Gastroesophageal sphincter (tissue), 4 donors: ENCODE measurements around the gene VAV2. TPM values are rescaled to one million over a fixed set of nuclear protein-coding genes. Genes with fewer than 3 reads are reported as not detected.

ENCODE experiments used
- ATAC-seq: fragments of 150-250 bp; one replicate; pipeline ENCODE4 v1.9.1; 2016; ENCODE audit warnings: mild to moderate bottlenecking, moderate library complexity
- H3K27ac ChIP-seq, 4 donors: fragments of 200-600 bp; sonication (generic) in 3 of 4; 1 replicate in 3 of 4; 2 replicates in 1 of 4; pipeline ENCODE4 v1.5.1; 2016 to 2019
- H3K27me3 ChIP-seq: fragments of 200-600 bp; sonication (generic); one replicate; pipeline ENCODE4 v1.5.1; 2019
- H3K36me3 ChIP-seq, 2 donors: fragments of 200-600 bp; sonication (generic); one replicate each; pipeline ENCODE4 v1.5.1; 2019; ENCODE audit warnings: control low read depth in 1 of 2
- H3K4me1 ChIP-seq, 3 donors: fragments of 200-600 bp; sonication (generic); 1 replicate in 2 of 3; 2 replicates in 1 of 3; pipeline ENCODE4 v1.5.1; 2016 to 2019; ENCODE audit warnings: control low read depth in 2 of 3
- H3K4me3 ChIP-seq, 2 donors: fragments of 200-600 bp; sonication (generic); one replicate each; pipeline ENCODE4 v1.5.1; 2019; ENCODE audit warnings: mild to moderate bottlenecking in 1 of 2, moderate library complexity in 1 of 2
- H3K9me3 ChIP-seq, 3 donors: fragments of 200-600 bp; sonication (generic); one replicate each; pipeline ENCODE4 v1.5.1; 2017 to 2019; ENCODE audit warnings: control low read depth in 2 of 3
- EP300 ChIP-seq: sonication (generic); formaldehyde crosslinking; IDR thresholded peaks from one replicate; pipeline ENCODE4 v1.6.1; 2017; ENCODE audit warnings: antibody characterized with exemption, mild to moderate bottlenecking
- POLR2A ChIP-seq, 2 donors: fragments of 450-650 bp; IDR thresholded peaks; one replicate each; pipeline ENCODE4 v1.6.1; 2017; ENCODE audit warnings: antibody characterized with exemption in 2 of 2, mild to moderate bottlenecking in 2 of 2, moderate library complexity in 1 of 2
- POLR2AphosphoS5 ChIP-seq: sonication (generic); formaldehyde crosslinking; IDR thresholded peaks from one replicate; pipeline ENCODE4 v1.6.1; 2017; ENCODE audit warnings: antibody characterized with exemption
- WGBS, 2 donors: methylation state at CpG; one replicate each; pipeline ENCODE4 v1.1.5; 2018; ENCODE audit warnings: low coverage in 1 of 2; 5-methylcytosine and 5-hydroxymethylcytosine counted together
- total RNA-seq, 4 donors: library from RNA; depleted of rRNA; stranded (reverse); fragments of >200 nt; gene quantifications; one replicate each; pipeline ENCODE4 v1.1.0, GENCODE V29; 2016
- TF ChIP-seq, protein P1 (sequence below), 4 experiments: fragments of 200-600 bp in 2 of 4; fragments of 450-650 bp in 2 of 4; sonication (generic) in 1 of 4; IDR thresholded peaks; one replicate each; pipeline ENCODE4 v1.5.1; 2017 to 2019; ENCODE audit warnings: antibody characterized with exemption in 4 of 4, mild to moderate bottlenecking in 2 of 4, moderate library complexity in 2 of 4

Gene VAV2
- total RNA-seq, 4 donors from 2014 or later: 7.7 to 16.8 (median 8.9) TPM

DNA sequence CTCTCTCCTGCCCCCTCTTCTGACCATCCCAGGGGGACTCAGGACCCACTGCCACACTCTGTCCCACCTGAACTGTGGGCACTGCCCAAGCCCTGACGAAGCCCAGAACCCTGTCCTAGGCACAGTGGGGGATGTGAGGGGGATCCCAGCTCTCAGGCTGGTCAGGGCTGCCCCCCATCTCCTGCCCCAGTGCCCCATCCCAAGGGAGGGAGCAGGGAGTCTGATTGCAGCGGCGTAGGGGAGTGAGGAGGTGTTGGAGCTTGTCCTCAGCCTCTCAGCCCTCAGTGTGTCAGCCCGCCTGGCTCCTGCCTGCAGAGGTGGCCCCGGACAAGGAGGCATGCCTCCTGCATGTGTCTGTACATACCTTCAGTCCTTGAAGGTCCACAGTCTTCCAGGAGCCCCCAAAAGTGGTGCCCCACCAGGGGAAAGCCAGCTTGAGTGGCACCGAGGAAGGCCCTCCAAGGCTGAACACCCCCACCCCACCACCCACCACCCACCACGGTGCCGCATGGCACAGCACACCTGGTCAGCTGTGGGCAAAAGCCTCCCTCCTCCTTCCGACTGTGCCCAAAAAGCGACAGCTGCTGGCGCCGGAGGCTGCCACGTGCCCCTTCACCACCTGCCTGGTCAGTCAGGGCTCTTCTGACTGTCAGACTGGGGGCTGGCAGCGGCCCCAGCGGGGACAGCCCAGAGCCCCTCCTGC, 254.9 kb downstream of the VAV2 start:
- TF ChIP-seq EP300 (no peak), POLR2A (IDR thresholded peaks at IDR 0.05) (no peak), POLR2AphosphoS5 (no peak)
- TF ChIP-seq, protein P1, sequence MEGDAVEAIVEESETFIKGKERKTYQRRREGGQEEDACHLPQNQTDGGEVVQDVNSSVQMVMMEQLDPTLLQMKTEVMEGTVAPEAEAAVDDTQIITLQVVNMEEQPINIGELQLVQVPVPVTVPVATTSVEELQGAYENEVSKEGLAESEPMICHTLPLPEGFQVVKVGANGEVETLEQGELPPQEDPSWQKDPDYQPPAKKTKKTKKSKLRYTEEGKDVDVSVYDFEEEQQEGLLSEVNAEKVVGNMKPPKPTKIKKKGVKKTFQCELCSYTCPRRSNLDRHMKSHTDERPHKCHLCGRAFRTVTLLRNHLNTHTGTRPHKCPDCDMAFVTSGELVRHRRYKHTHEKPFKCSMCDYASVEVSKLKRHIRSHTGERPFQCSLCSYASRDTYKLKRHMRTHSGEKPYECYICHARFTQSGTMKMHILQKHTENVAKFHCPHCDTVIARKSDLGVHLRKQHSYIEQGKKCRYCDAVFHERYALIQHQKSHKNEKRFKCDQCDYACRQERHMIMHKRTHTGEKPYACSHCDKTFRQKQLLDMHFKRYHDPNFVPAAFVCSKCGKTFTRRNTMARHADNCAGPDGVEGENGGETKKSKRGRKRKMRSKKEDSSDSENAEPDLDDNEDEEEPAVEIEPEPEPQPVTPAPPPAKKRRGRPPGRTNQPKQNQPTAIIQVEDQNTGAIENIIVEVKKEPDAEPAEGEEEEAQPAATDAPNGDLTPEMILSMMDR (IDR thresholded peaks at IDR 0.05): no peak
- H3K27me3 ChIP-seq: no peaks in the 10 kb centered on the region
- no peak overlapping the region for H3K27ac ChIP-seq
- 40% methylated on average over 2 of the region's 15 CpGs; no CpG with 5 or more reads in 1 of the 2 donors for WGBS, 2 donors
- no peak for ATAC-seq
- H3K4me1 ChIP-seq: peaks cover 0 to 18% (median 0%) of the 10 kb centered on the region in 3 donors
- H3K4me3 ChIP-seq: peak overlapping the region in 1 of 2 donors; percentile 48
- no peaks in the 10 kb centered on the region for H3K36me3 ChIP-seq
- no peaks in the 10 kb centered on the region for H3K9me3 ChIP-seq

DNA sequence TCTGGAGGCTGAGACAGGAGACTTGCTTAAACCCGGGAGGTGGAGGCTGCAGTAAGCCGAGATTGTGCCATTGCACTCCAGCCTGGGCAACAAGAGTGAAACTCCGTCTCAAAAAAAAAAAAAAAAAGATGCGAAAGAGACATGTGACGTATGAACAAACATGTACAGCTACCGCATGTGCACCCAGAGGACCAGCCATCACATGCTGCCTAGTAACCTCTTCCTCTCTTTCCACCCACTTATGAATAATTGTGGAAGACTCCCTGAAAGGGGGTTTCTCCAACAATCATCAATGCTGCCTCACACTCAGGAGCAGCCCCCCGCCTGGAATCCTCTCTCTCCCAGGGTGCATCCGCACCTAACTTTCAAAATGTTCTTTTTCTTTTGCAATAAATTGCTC, 256.2 kb downstream of the VAV2 start:
- no peaks in the 10 kb centered on the region for H3K36me3 ChIP-seq
- H3K4me3 ChIP-seq: no peak overlapping the region
- H3K27ac ChIP-seq: no peak overlapping the region
- no peak for ATAC-seq
- H3K27me3 ChIP-seq: no peaks in the 10 kb centered on the region
- no peaks in the 10 kb centered on the region for H3K9me3 ChIP-seq
- WGBS, 2 donors: 85 to 100% methylated on average over 4 to 6 of the region's 8 CpGs
- H3K4me1 ChIP-seq: peaks cover 0 to 18% (median 0%) of the 10 kb centered on the region in 3 donors
- no peak for TF ChIP-seq EP300
- TF ChIP-seq POLR2AphosphoS5: no peak
- TF ChIP-seq, protein P1 (IDR thresholded peaks at IDR 0.05): no peak
- TF ChIP-seq POLR2A (IDR thresholded peaks at IDR 0.05): no peak

DNA sequence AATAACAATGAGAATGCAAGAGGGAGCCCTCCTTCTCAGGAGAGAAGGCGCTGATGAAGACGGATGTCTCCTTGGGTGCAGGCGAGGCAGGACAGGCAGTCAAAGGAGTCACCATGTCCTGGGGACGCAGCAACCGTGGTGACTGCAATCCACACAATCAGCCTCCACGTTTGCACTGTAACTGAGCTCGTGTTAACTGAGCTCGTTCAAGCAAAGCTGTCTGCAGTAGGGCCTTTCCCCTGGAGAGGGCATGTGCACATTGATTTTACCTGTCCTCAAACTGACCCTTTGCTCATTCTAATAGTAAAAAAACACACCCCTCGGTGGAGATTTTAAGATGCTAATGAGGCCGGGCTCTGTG, 256.7 kb downstream of the VAV2 start:
- WGBS, 2 donors: 54 to 80% methylated on average over 1 to 8 of the region's 10 CpGs
- no peak overlapping the region for H3K27ac ChIP-seq
- H3K4me1 ChIP-seq: peaks cover 0 to 18% (median 0%) of the 10 kb centered on the region in 3 donors
- ATAC-seq: no peak
- H3K9me3 ChIP-seq: no peaks in the 10 kb centered on the region
- H3K27me3 ChIP-seq: no peaks in the 10 kb centered on the region
- H3K4me3 ChIP-seq: no peak overlapping the region
- TF ChIP-seq EP300 (no peak), POLR2AphosphoS5 (no peak), POLR2A (IDR thresholded peaks at IDR 0.05) (no peak)
- TF ChIP-seq, protein P1 (IDR thresholded peaks at IDR 0.05): no peak
- no peaks in the 10 kb centered on the region for H3K36me3 ChIP-seq

DNA sequence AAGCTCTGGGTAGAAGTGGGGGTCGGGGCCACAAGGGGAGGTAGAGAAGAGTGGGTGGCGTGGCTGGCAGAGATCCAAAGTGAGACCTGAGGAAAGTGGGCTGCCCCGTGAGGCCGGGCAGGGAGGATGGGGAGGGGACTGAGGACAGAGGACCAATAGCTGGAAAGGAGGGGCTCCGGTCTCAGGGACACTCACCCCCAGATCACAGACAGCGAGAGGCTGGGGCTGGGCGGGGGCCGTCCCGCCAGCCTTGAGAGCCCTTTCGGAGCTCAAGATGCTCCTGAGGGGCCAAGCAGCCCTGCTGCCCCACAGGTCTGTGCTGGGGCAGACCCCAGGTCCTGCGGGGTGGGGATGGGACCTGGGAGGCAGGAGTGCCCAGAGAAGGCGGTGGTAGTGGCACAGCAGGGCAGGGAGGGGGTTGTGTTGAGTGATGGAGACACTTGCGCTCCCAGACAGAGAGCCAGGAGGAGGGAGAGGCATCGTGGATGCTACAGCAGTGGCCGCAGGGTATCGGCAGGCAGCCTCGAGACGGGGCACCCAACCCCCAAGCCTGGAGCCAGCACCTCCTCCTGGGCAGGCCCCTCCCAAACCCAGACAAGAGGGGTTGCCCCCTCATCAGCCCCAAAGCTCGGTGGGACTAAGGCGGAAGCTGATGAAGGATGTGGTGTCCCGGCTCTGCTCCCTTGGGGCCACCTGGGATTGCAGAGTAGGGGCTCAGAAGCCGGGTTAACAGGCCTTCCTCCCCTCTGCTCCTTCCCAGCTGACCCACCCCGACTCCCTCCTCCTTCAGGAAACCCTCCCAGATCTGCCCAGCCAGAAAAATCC, 257.3 kb downstream of the VAV2 start:
- Histone ChIP-seq H3K4me3 (no peak overlapping the region), H3K9me3 (no peaks in the 10 kb centered on the region), H3K27ac (no peak overlapping the region), H3K4me1 (peaks cover 0 to 18% (median 0%) of the 10 kb centered on the region in 3 donors), H3K27me3 (no peaks in the 10 kb centered on the region), H3K36me3 (no peaks in the 10 kb centered on the region)
- 50 to 87% methylated on average over 3 to 4 of the region's 23 CpGs for WGBS, 2 donors
- ATAC-seq: no peak
- TF ChIP-seq POLR2AphosphoS5: no peak
- TF ChIP-seq POLR2A (IDR thresholded peaks at IDR 0.05): no peak
- TF ChIP-seq EP300: no peak
- TF ChIP-seq, protein P1 (IDR thresholded peaks at IDR 0.05): no peak
